Uterus (tissue), 4 donors: Measurements from ENCODE around the gene VN1R5. TPM values are rescaled to one million over a fixed set of nuclear protein-coding genes. Genes with fewer than 3 reads are reported as not detected.

Source experiments
- DNase-seq, 2 donors: peaks; one replicate each; pipeline ENCODE4 v3.0.0-alpha.2; 2019 to 2020
- H3K27ac ChIP-seq, 2 donors: fragments of 200-600 bp; sonication (generic); 1 replicate in 1 of 2; 2 replicates in 1 of 2; pipeline ENCODE4 v1.5.1; 2016 to 2018
- H3K27me3 ChIP-seq, 2 donors: fragments of 200-600 bp; sonication (generic); one replicate each; pipeline ENCODE4 v1.5.1; 2018 to 2019; ENCODE audit warnings: control low read depth in 1 of 2
- H3K36me3 ChIP-seq, 2 donors: fragments of 200-600 bp; sonication (generic); one replicate each; pipeline ENCODE4 v1.5.1; 2019; ENCODE audit warnings: control low read depth in 1 of 2
- H3K4me1 ChIP-seq, 2 donors: fragments of 200-600 bp; sonication (generic); one replicate each; pipeline ENCODE4 v1.5.1; 2018 to 2019; ENCODE audit warnings: control low read depth in 1 of 2
- H3K4me3 ChIP-seq, 2 donors: fragments of 200-600 bp; sonication (generic); 1 replicate in 1 of 2; 2 replicates in 1 of 2; pipeline ENCODE4 v1.5.1; 2018 to 2019; ENCODE audit warnings: mild to moderate bottlenecking in 1 of 2
- H3K9me3 ChIP-seq, 2 donors: fragments of 200-600 bp; sonication (generic); one replicate each; pipeline ENCODE4 v1.5.1; 2019; ENCODE audit warnings: control low read depth in 1 of 2
- POLR2A ChIP-seq, 2 donors: fragments of 450-650 bp; IDR thresholded peaks; one replicate each; pipeline ENCODE4 v1.6.1; 2016; ENCODE audit warnings: antibody characterized with exemption in 2 of 2, mild to moderate bottlenecking in 1 of 2, moderate library complexity in 1 of 2
- intact Hi-C: fragments of 100-400 bp; cut with DNase I; formaldehyde crosslinking; loops from one replicate; pipeline ENCODE4 v1.15.1; 2023; ENCODE audit warnings: low total_unique reads
- total RNA-seq, 4 donors: library from RNA; depleted of rRNA in 3 of 4; stranded (reverse); fragments of >200 nt in 3 of 4; gene quantifications; one replicate each; pipeline versions ENCODE4 v1.1.0 to v1.2.4, GENCODE V29; 2014 to 2023
- TF ChIP-seq, protein P1 (sequence below), 4 experiments: fragments of 200-600 bp in 2 of 4; fragments of 450-650 bp in 2 of 4; sonication (generic) in 2 of 4; IDR thresholded peaks; one replicate each; pipeline ENCODE4 v1.5.1; 2016 to 2019; ENCODE audit warnings: antibody characterized with exemption in 4 of 4, mild to moderate bottlenecking in 2 of 4, moderate library complexity in 1 of 4
- donor health status: DM: yes; HTN: yes; CAD: no.

The VN1R5 gene
- total RNA-seq, 4 donors from 2014 or later = not detected

GRCh38 chr1:247296599-247297180 is 40.8 kb downstream of the VN1R5 start:
- no peaks in the 10 kb centered on the region for H3K27me3 ChIP-seq
- no peak overlapping the region for H3K27ac ChIP-seq
- no peak for DNase-seq
- H3K4me3 ChIP-seq = no peak overlapping the region
- no peak for TF ChIP-seq POLR2A (IDR thresholded peaks at IDR 0.05)
- TF ChIP-seq, protein P1, sequence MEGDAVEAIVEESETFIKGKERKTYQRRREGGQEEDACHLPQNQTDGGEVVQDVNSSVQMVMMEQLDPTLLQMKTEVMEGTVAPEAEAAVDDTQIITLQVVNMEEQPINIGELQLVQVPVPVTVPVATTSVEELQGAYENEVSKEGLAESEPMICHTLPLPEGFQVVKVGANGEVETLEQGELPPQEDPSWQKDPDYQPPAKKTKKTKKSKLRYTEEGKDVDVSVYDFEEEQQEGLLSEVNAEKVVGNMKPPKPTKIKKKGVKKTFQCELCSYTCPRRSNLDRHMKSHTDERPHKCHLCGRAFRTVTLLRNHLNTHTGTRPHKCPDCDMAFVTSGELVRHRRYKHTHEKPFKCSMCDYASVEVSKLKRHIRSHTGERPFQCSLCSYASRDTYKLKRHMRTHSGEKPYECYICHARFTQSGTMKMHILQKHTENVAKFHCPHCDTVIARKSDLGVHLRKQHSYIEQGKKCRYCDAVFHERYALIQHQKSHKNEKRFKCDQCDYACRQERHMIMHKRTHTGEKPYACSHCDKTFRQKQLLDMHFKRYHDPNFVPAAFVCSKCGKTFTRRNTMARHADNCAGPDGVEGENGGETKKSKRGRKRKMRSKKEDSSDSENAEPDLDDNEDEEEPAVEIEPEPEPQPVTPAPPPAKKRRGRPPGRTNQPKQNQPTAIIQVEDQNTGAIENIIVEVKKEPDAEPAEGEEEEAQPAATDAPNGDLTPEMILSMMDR (IDR thresholded peaks at IDR 0.05) = no peak
- no peaks in the 10 kb centered on the region for H3K4me1 ChIP-seq
- no peaks in the 10 kb centered on the region for H3K9me3 ChIP-seq
- no peaks in the 10 kb centered on the region for H3K36me3 ChIP-seq
- intact Hi-C loops = no loop called here

DNA sequence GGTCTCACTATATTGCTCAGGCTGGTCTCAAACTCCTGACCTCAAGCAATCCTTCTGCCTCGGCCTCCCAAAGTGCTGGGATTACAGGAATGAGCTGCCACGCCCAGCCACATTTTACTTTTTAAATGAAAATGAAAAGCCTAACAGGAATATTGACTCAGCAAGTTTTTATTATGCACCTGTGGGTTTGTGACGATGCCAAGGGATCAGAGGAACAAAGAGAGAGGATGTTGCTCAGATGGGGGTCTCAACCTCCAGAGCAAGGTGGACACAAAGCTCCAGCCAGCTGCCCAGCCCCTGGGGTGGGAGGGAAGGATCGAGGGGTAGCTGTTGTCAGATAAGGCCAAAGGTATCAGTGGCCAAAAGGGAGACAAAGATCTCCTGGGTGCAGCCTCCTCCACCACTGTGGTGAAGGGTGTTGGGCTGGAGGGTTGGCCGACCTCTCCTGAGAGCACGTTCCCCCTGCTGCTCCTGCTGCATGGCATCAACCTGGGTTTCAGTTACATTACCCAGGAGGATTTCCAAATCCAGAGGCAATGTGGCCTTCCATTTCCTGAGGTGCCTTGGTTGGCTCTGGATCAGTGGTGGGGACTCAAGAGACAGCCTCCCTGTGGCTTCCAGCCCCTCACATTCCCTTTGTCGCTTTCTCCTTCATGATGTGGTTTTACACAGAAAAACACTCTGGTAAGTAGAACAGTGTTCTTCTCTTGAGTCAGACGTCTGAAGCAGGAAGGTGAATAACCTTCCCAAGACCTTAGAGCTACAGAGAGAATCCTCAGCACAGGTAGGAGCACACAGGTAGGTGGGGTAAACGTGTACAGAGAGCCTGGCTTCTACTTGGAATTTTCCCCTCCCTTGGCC is 41.6 kb downstream of the VN1R5 start:
- no peak overlapping the region for H3K4me3 ChIP-seq
- H3K36me3 ChIP-seq = no peaks in the 10 kb centered on the region
- intact Hi-C loops = no loop called here
- TF ChIP-seq POLR2A (IDR thresholded peaks at IDR 0.05) = no peak
- TF ChIP-seq, protein P1 (IDR thresholded peaks at IDR 0.05) = no peak
- H3K27me3 ChIP-seq = no peaks in the 10 kb centered on the region
- no peaks in the 10 kb centered on the region for H3K9me3 ChIP-seq
- no peak overlapping the region for H3K27ac ChIP-seq
- DNase-seq = no peak
- no peaks in the 10 kb centered on the region for H3K4me1 ChIP-seq

- no peaks in the 10 kb centered on the region for H3K4me1 ChIP-seq
- TF ChIP-seq, protein P1 (IDR thresholded peaks at IDR 0.05) = no peak
- TF ChIP-seq POLR2A (IDR thresholded peaks at IDR 0.05) = no peak
- H3K27me3 ChIP-seq = no peaks in the 10 kb centered on the region
- no peaks in the 10 kb centered on the region for H3K36me3 ChIP-seq
- no peaks in the 10 kb centered on the region for H3K9me3 ChIP-seq
- intact Hi-C loops = no loop called here
- DNase-seq = no peak
- H3K27ac ChIP-seq = no peak overlapping the region
- H3K4me3 ChIP-seq = no peak overlapping the region
Measured at GRCh38 chr1:247298124-247298481, 42.2 kb downstream of the VN1R5 start.

DNA sequence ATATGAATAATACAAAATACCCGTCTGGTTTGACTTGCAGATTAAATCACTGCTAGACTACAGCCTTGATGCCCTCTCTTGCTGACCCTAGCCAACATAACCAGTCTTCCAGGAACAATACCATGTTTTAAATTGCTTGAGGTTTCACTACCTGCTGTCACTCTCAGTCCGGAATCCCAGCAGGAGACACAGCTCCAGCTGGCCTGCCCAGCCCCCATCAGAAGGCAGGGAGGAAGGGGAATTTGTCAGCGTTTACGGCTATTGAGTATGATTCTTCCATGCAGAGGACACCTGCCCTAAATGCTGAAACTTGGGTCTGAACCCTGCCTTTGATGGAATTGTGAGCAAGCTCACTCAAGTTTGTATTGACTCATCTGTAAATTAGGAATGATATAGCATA is 42.8 kb downstream of the VN1R5 start:
- H3K27ac ChIP-seq = no peak overlapping the region
- no peaks in the 10 kb centered on the region for H3K27me3 ChIP-seq
- TF ChIP-seq POLR2A (IDR thresholded peaks at IDR 0.05) = no peak
- TF ChIP-seq, protein P1 (IDR thresholded peaks at IDR 0.05) = no peak
- no peaks in the 10 kb centered on the region for H3K4me1 ChIP-seq
- intact Hi-C loops = no loop called here
- H3K9me3 ChIP-seq = no peaks in the 10 kb centered on the region
- H3K4me3 ChIP-seq = no peak overlapping the region
- H3K36me3 ChIP-seq = no peaks in the 10 kb centered on the region
- DNase-seq = no peak

- intact Hi-C loops = no loop called here
- H3K9me3 ChIP-seq = no peaks in the 10 kb centered on the region
- no peak overlapping the region for H3K27ac ChIP-seq
- TF ChIP-seq, protein P1 (IDR thresholded peaks at IDR 0.05) = no peak
- TF ChIP-seq POLR2A (IDR thresholded peaks at IDR 0.05) = no peak
- DNase-seq = no peak
- no peaks in the 10 kb centered on the region for H3K27me3 ChIP-seq
- H3K4me3 ChIP-seq = no peak overlapping the region
- H3K36me3 ChIP-seq = no peaks in the 10 kb centered on the region
- H3K4me1 ChIP-seq = no peaks in the 10 kb centered on the region
Measured at GRCh38 chr1:247299723-247300381, 44.0 kb downstream of the VN1R5 start.
